MCF 10A (cell line): ENCODE results near the gene ZNF91. TPM values are rescaled to one million over a fixed set of nuclear protein-coding genes. Genes with fewer than 3 reads are reported as not detected.

Source experiments
- BruUV-seq: library from RNA; stranded (reverse); fragments of 400-500 nt; replicated peaks from 2 replicates; lab custom pipeline; 2021; lab: Mats Ljungman, UMichigan
- CTCF ChIA-PET: fragments of 300-600 bp; sonication (Branson Sonifier 250); formaldehyde crosslinking; extraction: SDS; loops from one replicate; lab custom pipeline; 2021; ENCODE audit warnings: antibody characterized with exemption, inconsistent platforms; lab: Yijun Ruan, JAX
- POLR2A ChIA-PET: fragments of 300-600, 350-650 bp; sonication (Branson Sonifier 250); formaldehyde crosslinking; extraction: SDS; loops from one replicate; lab custom pipeline; 2020; ENCODE audit warnings: antibody characterized with exemption, inconsistent platforms; lab: Yijun Ruan, JAX
- DNase-seq: peaks from one replicate; pipeline ENCODE4 v3.0.0-alpha.2; 2018; ENCODE audit not compliant: unreplicated experiment
- H3K27ac Mint-ChIP-seq: one replicate; pipeline ENCODE4 v1.8.0; 2022; ENCODE audit warnings: mild to moderate bottlenecking, low read depth, mixed read lengths; ENCODE audit not compliant: unreplicated experiment
- H3K27me3 Mint-ChIP-seq: one replicate; pipeline ENCODE4 v1.8.0; 2022; ENCODE audit warnings: mixed read lengths; ENCODE audit not compliant: insufficient read depth, unreplicated experiment
- H3K36me3 Mint-ChIP-seq: one replicate; pipeline ENCODE4 v1.8.0; 2022; ENCODE audit warnings: mild to moderate bottlenecking, moderate library complexity, mixed read lengths; ENCODE audit not compliant: insufficient read depth, unreplicated experiment
- H3K4me1 Mint-ChIP-seq: one replicate; pipeline ENCODE4 v1.8.0; 2022; ENCODE audit warnings: mixed read lengths; ENCODE audit not compliant: insufficient read depth, unreplicated experiment
- H3K4me3 Mint-ChIP-seq: one replicate; pipeline ENCODE4 v1.8.0; 2022; ENCODE audit warnings: mild to moderate bottlenecking, moderate library complexity, mixed read lengths; ENCODE audit not compliant: unreplicated experiment
- H3K9me3 Mint-ChIP-seq: one replicate; pipeline ENCODE4 v1.8.0; 2022; ENCODE audit warnings: mixed read lengths; ENCODE audit not compliant: unreplicated experiment
- intact Hi-C: fragments of 100-400 bp; cut with micrococcal nuclease; formaldehyde crosslinking; loops from 2 replicates; pipeline ENCODE4 v1.14.1; 2022
- total RNA-seq: library from RNA; stranded (reverse); gene quantifications from 2 replicates; pipeline ENCODE4 v1.2.3, GENCODE V29; 2022
- TF ChIP-seq, protein P1 (sequence below): fragments of 200-600 bp; IDR thresholded peaks from one replicate; pipeline ENCODE4 v1.8.0; 2022; ENCODE audit warnings: antibody characterized with exemption, mild to moderate bottlenecking; ENCODE audit not compliant: unreplicated experiment

Gene ZNF91
- total RNA-seq, 1 experiment from 2014 or later: 15.8 TPM

DNA sequence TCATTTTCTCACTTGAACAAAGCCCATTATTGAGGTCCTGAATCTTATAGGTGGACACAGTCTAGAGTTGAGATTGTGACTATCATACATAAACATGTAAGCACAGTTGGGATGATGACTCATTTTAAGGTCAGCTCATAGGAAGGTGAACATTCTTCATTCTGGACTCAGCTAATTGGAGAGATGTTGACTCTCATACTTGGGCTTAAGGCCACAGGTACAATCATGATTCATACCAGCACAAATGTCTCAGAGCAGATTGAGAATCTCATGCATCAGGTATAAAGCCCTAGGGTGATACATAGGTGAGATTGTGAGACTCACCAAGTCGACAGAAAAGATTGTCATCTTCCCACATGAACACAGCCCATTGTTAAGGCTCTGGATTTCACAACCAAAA is 82.8 kb downstream of the ZNF91 start:
- intact Hi-C loops: no loop called here
- H3K27me3 Mint-ChIP-seq: no peaks in the 10 kb centered on the region
- POLR2A ChIA-PET: interaction anchor here (0.9 to 1.0 kb wide), 2 partner anchors 9 to 38 kb away, joined by 3 to 7 read pairs; no protein-coding TSS in a partner anchor

DNA sequence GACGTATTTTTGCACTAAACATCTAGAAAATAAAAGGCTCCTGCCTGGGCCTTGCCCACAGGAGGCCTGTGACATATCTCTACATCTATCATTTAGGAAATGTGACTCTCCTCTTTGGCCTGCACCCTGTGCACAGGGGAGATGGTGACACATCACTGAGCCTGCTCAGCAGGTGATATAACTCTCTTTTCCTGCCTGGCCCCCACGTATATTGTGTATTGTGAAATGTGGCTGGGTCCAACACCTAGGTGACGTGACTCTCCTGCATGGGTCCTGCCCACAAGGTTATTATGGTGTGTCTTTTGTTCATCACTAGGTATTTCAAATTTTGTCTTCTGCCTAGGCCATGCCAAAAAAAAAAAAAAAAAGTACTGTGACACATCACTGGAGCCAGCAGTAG is 83.7 kb downstream of the ZNF91 start:
- no peak for DNase-seq

More for the DNA sequence above, 82.8 kb downstream of the ZNF91 start:
- H3K27ac Mint-ChIP-seq: no peak overlapping the region
- BruUV-seq: no TSS peak
- H3K4me3 Mint-ChIP-seq: no peak overlapping the region
- H3K9me3 Mint-ChIP-seq: peaks cover 21% of the 10 kb centered on the region
- TF ChIP-seq, protein P1, sequence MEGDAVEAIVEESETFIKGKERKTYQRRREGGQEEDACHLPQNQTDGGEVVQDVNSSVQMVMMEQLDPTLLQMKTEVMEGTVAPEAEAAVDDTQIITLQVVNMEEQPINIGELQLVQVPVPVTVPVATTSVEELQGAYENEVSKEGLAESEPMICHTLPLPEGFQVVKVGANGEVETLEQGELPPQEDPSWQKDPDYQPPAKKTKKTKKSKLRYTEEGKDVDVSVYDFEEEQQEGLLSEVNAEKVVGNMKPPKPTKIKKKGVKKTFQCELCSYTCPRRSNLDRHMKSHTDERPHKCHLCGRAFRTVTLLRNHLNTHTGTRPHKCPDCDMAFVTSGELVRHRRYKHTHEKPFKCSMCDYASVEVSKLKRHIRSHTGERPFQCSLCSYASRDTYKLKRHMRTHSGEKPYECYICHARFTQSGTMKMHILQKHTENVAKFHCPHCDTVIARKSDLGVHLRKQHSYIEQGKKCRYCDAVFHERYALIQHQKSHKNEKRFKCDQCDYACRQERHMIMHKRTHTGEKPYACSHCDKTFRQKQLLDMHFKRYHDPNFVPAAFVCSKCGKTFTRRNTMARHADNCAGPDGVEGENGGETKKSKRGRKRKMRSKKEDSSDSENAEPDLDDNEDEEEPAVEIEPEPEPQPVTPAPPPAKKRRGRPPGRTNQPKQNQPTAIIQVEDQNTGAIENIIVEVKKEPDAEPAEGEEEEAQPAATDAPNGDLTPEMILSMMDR: no peak
- CTCF ChIA-PET: interaction anchor here (0.6 to 0.9 kb wide), 2 partner anchors 43 to 373 kb away, joined by 3 read pairs; no protein-coding TSS in a partner anchor
- peak; percentile 17 for DNase-seq
- no peaks in the 10 kb centered on the region for H3K36me3 Mint-ChIP-seq
- no peaks in the 10 kb centered on the region for H3K4me1 Mint-ChIP-seq

DNA sequence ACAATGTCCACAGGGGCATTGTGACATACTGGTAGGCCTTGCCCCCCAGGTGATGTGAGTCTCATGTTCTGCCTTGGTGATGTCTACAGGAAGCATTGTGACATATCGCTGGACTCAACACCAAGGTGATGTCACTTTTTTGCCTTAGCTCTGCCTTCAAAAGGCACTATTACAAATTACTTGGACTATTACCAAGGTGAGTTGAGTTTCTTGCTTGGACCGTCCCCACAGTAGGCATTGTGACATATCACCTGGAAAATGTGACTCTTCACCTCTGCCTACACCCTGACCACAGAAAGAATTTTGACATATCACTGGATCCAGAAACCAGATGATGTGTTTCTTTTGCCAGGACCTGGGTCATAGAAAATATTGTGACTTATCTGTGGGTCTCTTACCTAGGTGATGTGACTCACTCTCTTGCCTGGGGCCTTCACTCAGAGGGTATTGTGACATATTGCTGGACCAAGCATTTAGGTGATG is 84.5 kb downstream of the ZNF91 start:
- Mint-ChIP-seq H3K4me3 (no peak overlapping the region), H3K27ac (no peak overlapping the region), H3K27me3 (no peaks in the 10 kb centered on the region), H3K36me3 (no peaks in the 10 kb centered on the region), H3K9me3 (peaks cover 30% of the 10 kb centered on the region), H3K4me1 (no peaks in the 10 kb centered on the region)
- ChIA-PET CTCF (no interaction called here), POLR2A (interaction anchor here (0.6 to 0.9 kb wide), 5 partner anchors 10 to 915 kb away, joined by 3 read pairs; no protein-coding TSS in a partner anchor)
- TF ChIP-seq, protein P1: no peak
- DNase-seq: peak; percentile 49
- no TSS peak for BruUV-seq
- intact Hi-C loops: no loop called here

More for the DNA sequence above, 83.7 kb downstream of the ZNF91 start:
- Mint-ChIP-seq H3K4me3 (no peak overlapping the region), H3K27me3 (no peaks in the 10 kb centered on the region), H3K9me3 (peaks cover 26% of the 10 kb centered on the region), H3K36me3 (no peaks in the 10 kb centered on the region), H3K4me1 (no peaks in the 10 kb centered on the region), H3K27ac (no peak overlapping the region)
- intact Hi-C loops: no loop called here
- ChIA-PET POLR2A (no interaction called here), CTCF (no interaction called here)
- TF ChIP-seq, protein P1: no peak
- BruUV-seq: no TSS peak

DNA sequence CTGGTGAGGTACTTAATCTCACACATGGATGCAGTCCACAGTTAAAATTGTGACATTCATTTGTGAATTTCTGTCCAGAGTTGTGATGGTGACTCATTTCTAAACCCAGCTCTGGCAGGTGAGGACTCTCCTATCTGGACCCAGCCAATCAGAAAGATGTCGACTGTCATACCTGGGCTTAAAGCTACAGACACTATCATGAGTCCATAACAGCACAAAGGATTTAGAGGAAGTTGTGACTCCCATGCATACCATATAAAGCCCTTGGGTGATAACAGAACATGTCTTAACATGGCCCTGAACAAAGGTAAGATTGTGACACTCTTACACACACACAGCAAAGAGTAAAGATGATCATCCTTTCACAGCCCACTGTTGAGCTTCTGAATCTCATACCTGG is 85.3 kb downstream of the ZNF91 start:
- Mint-ChIP-seq H3K9me3 (peaks cover 22% of the 10 kb centered on the region), H3K4me3 (no peak overlapping the region), H3K27me3 (no peaks in the 10 kb centered on the region), H3K4me1 (no peaks in the 10 kb centered on the region), H3K27ac (no peak overlapping the region), H3K36me3 (no peaks in the 10 kb centered on the region)
- POLR2A ChIA-PET: interaction anchor here (0.9 kb wide), 1 partner anchor 37 kb away, joined by 3 read pairs; no protein-coding TSS in a partner anchor
- CTCF ChIA-PET: no interaction called here
- TF ChIP-seq, protein P1: no peak
- no peak for DNase-seq
- intact Hi-C loops: no loop called here
- BruUV-seq: no TSS peak
